Lower leg skin (tissue), 4 donors: ENCODE data around the gene EFL1. TPM values are rescaled to one million over a fixed set of nuclear protein-coding genes. Genes with fewer than 3 reads are reported as not detected.
"Not testable (repeated sequence)": the region's sequence is repeated elsewhere in the genome, so short reads cannot be mapped to it uniquely, and the experiment has no call there.

ENCODE experiments used
- DNase-seq, 2 donors: peaks; one replicate each; pipeline ENCODE4 v3.0.0-alpha.2; 2019; ENCODE audit warnings: low spot score in 2 of 2
- H3K4me3 ChIP-seq: fragments of 200-600 bp; sonication (generic); 2 replicates; pipeline ENCODE4 v1.5.1; 2017; ENCODE audit warnings: mild to moderate bottlenecking, low read depth; ENCODE audit not compliant: poor library complexity, severe bottlenecking
- CTCF ChIP-seq, 3 donors: fragments of 450-650 bp; IDR thresholded peaks; one replicate each; pipeline ENCODE4 v1.5.1; 2016; ENCODE audit warnings: antibody characterized with exemption in 3 of 3, mild to moderate bottlenecking in 3 of 3, moderate library complexity in 2 of 3
- POLR2A ChIP-seq, 2 donors: fragments of 450-650 bp; IDR thresholded peaks; one replicate each; pipeline ENCODE4 v1.6.1; 2016 to 2017; ENCODE audit warnings: antibody characterized with exemption in 2 of 2, mild to moderate bottlenecking in 1 of 2, moderate library complexity in 1 of 2
- WGBS, 2 donors: methylation state at CpG; one replicate each; pipeline ENCODE4 v1.1.5; 2018; 5-methylcytosine and 5-hydroxymethylcytosine counted together
- intact Hi-C: fragments of 100-400 bp; cut with DNase I; formaldehyde crosslinking; loops from one replicate; pipeline ENCODE4 v1.15.0; 2023; ENCODE audit warnings: low total_unique reads
- total RNA-seq, 4 donors: library from RNA; depleted of rRNA; stranded (reverse); fragments of >200 nt; gene quantifications; one replicate each; pipeline ENCODE4 v1.1.0, GENCODE V29; 2016

Gene EFL1
- total RNA-seq, 4 donors from 2014 or later, result 17.8 to 20.7 (median 19.5) TPM

GRCh38 chr15:82275410-82275809 lies 12.9 kb upstream of the EFL1 start:
- TF ChIP-seq CTCF (IDR thresholded peaks at IDR 0.05) (no peak), POLR2A (IDR thresholded peaks at IDR 0.05) (no peak)
- intact Hi-C loops, result no loop called here
- no peak for DNase-seq
- no peak overlapping the region for H3K4me3 ChIP-seq

GRCh38 chr15:82272154-82272553 lies 9.6 kb upstream of the EFL1 start:
- intact Hi-C loops, result no loop called here
- WGBS, 2 donors, result 75 to 76% methylated on average over 2 of the region's 2 CpGs
- no peak overlapping the region for H3K4me3 ChIP-seq
- no peak for TF ChIP-seq CTCF (IDR thresholded peaks at IDR 0.05)
- DNase-seq, result no peak

GRCh38 chr15:82268454-82268853 lies 5.9 kb upstream of the EFL1 start:
- DNase-seq, intact Hi-C loops, H3K4me3 ChIP-seq: not testable (repeated sequence)
- 20 to 30% methylated on average over 2 of the region's 2 CpGs for WGBS, 2 donors

GRCh38 chr15:82267137-82267536 lies 4.6 kb upstream of the EFL1 start:
- 78 to 84% methylated on average over 2 of the region's 2 CpGs for WGBS, 2 donors

DNA sequence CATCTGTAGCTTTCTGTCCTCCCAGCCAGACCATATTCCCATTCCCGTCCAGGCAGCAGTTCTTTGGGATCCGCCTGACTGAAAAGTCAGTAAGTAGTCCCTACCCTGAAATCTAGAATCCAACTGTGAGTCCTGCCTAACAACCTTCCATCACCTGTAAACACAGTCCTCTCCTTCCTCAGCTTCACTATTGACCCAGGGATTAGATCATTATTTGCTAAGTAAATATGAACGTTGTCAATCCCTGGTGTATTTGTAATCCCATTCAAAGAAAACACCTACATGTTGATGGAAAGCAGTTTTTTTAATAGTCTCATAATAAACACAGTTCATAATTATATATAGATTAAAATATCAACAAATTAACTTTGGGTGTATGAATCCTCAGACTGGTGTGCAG lies 816 bp upstream of the EFL1 start:
- TF ChIP-seq CTCF (IDR thresholded peaks at IDR 0.05) (no peak), POLR2A (IDR thresholded peaks at IDR 0.05) (no peak)
- intact Hi-C loops, result no loop called here

More at GRCh38 chr15:82267137-82267536, 4.6 kb upstream of the EFL1 start:
- DNase-seq, intact Hi-C loops, H3K4me3 ChIP-seq: not testable (repeated sequence)

GRCh38 chr15:82261566-82262421 lies 740 bp downstream of the EFL1 start:
- H3K4me3 ChIP-seq, result peak overlapping the region; percentile 61
- intact Hi-C loops, result not testable (repeated sequence)
- WGBS, 2 donors, result 2 to 3% methylated on average over 19 of the region's 19 CpGs
- peak in 1 of 2 donors; percentile 21 for DNase-seq

More for the DNA sequence above, 816 bp upstream of the EFL1 start:
- no peak for DNase-seq
- 45 to 52% methylated on average over 3 of the region's 3 CpGs for WGBS, 2 donors
- H3K4me3 ChIP-seq, result peak overlapping the region; percentile 61

GRCh38 chr15:82248261-82248660 lies 14.3 kb downstream of the EFL1 start:
- intact Hi-C loops, DNase-seq, H3K4me3 ChIP-seq: not testable (repeated sequence)
- WGBS, 2 donors, result 84 to 85% methylated on average over 3 of the region's 3 CpGs

DNA sequence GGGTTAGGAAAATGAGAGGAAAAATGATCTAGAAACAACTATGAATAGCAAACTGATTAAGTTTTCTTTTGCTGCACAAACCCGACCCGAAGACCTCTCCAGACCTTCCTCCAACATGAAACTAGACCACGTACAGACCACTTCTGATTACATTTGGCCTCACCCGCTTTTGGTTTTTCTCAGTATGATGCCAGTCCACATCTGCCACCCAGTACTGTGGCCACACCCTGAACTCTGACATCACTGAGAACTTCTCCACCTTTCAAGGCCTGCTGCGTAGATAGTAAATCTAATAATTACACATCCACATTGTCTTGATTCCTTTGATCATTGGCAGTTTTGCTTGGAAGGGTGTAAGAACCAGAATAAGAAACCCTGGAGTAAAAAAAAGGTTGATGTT lies 16.6 kb downstream of the EFL1 start:
- H3K4me3 ChIP-seq, intact Hi-C loops, DNase-seq: not testable (repeated sequence)
- 89 to 93% methylated on average over 5 of the region's 5 CpGs for whole genome bisulfite sequencing, 2 donors

- intact Hi-C loops, H3K4me3 ChIP-seq, DNase-seq: not testable (repeated sequence)
- 72 to 79% methylated on average over 4 of the region's 5 CpGs for WGBS, 2 donors
Measured at GRCh38 chr15:82243644-82244043, 18.9 kb downstream of the EFL1 start.

GRCh38 chr15:82241836-82242499 lies 20.6 kb downstream of the EFL1 start:
- intact Hi-C loops, DNase-seq: not testable (repeated sequence)

More at GRCh38 chr15:82241836-82242499, 20.6 kb downstream of the EFL1 start:
- H3K4me3 ChIP-seq, result not testable (repeated sequence)
- 81 to 83% methylated on average over 1 of the region's 1 CpG for WGBS, 2 donors
